GM23338 (cell line): ENCODE data around the gene TRIM52. TPM values are rescaled to one million over a fixed set of nuclear protein-coding genes. Genes with fewer than 3 reads are reported as not detected.

Experiments
- CREB1 ChIP-seq: fragments of 250-450 bp; sonication (Bioruptor Pico); IDR thresholded peaks from 2 replicates; pipeline ENCODE4 v1.5.0; 2020; ENCODE audit warnings: low read depth, mild to moderate bottlenecking, moderate library complexity
- ETS1 ChIP-seq: IDR thresholded peaks from 2 replicates; pipeline ENCODE4 v1.6.1; 2016; ENCODE audit warnings: antibody characterized with exemption
- JUNB ChIP-seq: IDR thresholded peaks from one replicate; pipeline ENCODE4 v1.6.1; 2016; ENCODE audit warnings: antibody characterized with exemption; ENCODE audit not compliant: unreplicated experiment
- POLR2AphosphoS5 ChIP-seq: IDR thresholded peaks from 2 replicates; pipeline ENCODE4 v1.6.1; 2016; ENCODE audit warnings: antibody characterized with exemption, low read depth
- STAT1 ChIP-seq: IDR thresholded peaks from one replicate; pipeline ENCODE4 v1.6.1; 2016; ENCODE audit warnings: antibody characterized with exemption; ENCODE audit not compliant: unreplicated experiment
- ZNF331 ChIP-seq: fragments of 250-450 bp; sonication (Bioruptor Pico); IDR thresholded peaks from 2 replicates; pipeline ENCODE4 v1.5.0; 2020; ENCODE audit warnings: low read depth, mild to moderate bottlenecking, moderate library complexity
- ZNF462 ChIP-seq: fragments of 250-450 bp; sonication (Bioruptor Pico); IDR thresholded peaks from 2 replicates; pipeline ENCODE4 v1.5.0; 2020; ENCODE audit warnings: mild to moderate bottlenecking, moderate library complexity
- polyA plus RNA-seq: library from polyadenylated mRNA; unstranded; fragments of >200 nt; fragmentation: Nextera tagmentation; extraction: Ambion mirVana; gene quantifications from 2 replicates; pipeline ENCODE4 v1.2.1, GENCODE V29; 2016
- total RNA-seq: library from RNA; depleted of rRNA; stranded (reverse); fragments of >200 nt; shearing (Covaris generic); gene quantifications from 2 replicates; pipeline ENCODE4 v1.2.3, GENCODE V29; 2014

Gene TRIM52
- total and polyA plus RNA-seq, 2 experiments from 2014 or later = 6.2 to 8.1 TPM

- TF ChIP-seq ETS1 (no peak), ZNF462 (CRISPR knock-in tag) (no peak), POLR2AphosphoS5 (no peak), ZNF331 (CRISPR knock-in tag) (no peak), STAT1 (no peak), CREB1 (CRISPR knock-in tag) (no peak), JUNB (no peak)
Observed at GRCh38 chr5:181207214-181207959, 53.6 kb downstream of the TRIM52 start (continued).
